ENCODE measurements around the gene SPDEF. TPM values are rescaled to one million over a fixed set of nuclear protein-coding genes. Genes with fewer than 3 reads are reported as not detected.

SPDEF gene
- total RNA-seq, 2 donors from 2014 or later, result 0.16 to 0.34 TPM

DNA sequence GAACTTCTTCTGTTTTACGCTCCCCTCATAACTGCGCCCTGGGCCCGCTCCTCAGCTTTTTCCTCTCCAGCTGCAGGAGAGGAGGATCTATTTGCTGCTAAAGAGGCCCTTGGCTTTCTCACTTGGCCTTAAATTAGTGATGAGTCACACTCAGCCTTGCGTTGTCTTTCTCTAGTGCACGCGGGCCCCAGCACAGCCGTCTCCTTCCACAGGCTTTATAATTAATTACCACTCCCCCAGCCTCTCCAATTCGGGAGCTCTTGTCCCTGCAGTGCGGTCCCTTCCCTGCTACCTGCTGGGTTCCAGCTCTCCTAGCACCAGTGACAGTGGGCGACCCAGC, 65.1 kb downstream of the SPDEF start:
- no peaks in the 10 kb centered on the region for H3K9me3 Mint-ChIP-seq
- H3K27ac Mint-ChIP-seq, result no peak overlapping the region
- ATAC-seq (replicated peaks in 1 of 2) (no peak), DNase-seq (no peak)
- H3K4me1 Mint-ChIP-seq (ENCODE audit: low read depth), result peaks cover 18% of the 10 kb centered on the region
- no peak overlapping the region for H3K4me3 Mint-ChIP-seq
- no peaks in the 10 kb centered on the region for H3K36me3 Mint-ChIP-seq (ENCODE audit: insufficient read depth in 2 of 2)
- H3K27me3 Mint-ChIP-seq (ENCODE audit: low read depth), result no peaks in the 10 kb centered on the region

DNA sequence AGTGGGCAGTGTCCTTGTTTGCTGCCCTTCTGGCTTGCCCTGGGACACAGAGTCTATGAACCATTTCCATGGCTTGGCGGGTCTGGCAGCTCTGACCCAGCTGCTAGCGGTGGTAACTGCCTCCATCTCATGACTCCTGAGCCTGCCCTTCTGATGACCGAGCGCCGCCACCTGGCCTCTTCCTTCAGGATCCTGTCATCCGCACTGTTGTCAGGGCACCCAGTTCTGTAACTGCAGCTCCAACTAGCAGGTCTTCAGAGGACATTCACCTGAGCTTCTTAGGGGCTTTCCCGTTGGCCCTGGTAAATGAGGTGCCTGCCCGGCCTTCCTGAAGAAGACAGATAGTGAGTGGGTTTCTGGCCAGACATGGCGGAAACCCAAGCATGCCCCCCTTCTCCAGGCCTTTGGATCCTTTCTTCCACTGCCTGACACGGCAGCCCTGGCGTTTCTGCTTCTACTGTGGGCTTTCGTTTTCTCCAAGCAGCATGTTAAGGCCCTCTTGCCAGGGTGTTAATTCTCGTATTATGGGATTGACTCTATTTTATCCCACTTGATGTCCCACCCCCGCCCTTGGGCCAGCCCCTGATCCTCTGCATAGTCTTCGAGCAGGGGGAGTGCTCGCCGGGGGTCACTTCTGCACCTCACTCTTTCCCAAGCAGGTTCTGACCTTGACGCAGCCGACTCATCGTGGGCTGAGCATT, 65.6 kb downstream of the SPDEF start:
- no peaks in the 10 kb centered on the region for H3K9me3 Mint-ChIP-seq
- H3K27ac Mint-ChIP-seq, result no peak overlapping the region
- no peak for DNase-seq
- H3K27me3 Mint-ChIP-seq (ENCODE audit: low read depth), result no peaks in the 10 kb centered on the region
- peaks cover 23% of the 10 kb centered on the region for H3K4me1 Mint-ChIP-seq (ENCODE audit: low read depth)
- H3K4me3 Mint-ChIP-seq, result no peak overlapping the region
- no peaks in the 10 kb centered on the region for H3K36me3 Mint-ChIP-seq (ENCODE audit: insufficient read depth in 2 of 2)
- ATAC-seq (replicated peaks in 1 of 2), result no peak

GRCh38 chr6:34489207-34489805, 66.8 kb downstream of the SPDEF start:
- no peaks in the 10 kb centered on the region for H3K27me3 Mint-ChIP-seq (ENCODE audit: low read depth)
- DNase-seq (no peak), ATAC-seq (replicated peaks in 1 of 2) (no peak)
- peaks cover 35% of the 10 kb centered on the region for H3K4me1 Mint-ChIP-seq (ENCODE audit: low read depth)
- no peaks in the 10 kb centered on the region for H3K9me3 Mint-ChIP-seq
- no peak overlapping the region for H3K4me3 Mint-ChIP-seq
- H3K36me3 Mint-ChIP-seq (ENCODE audit: insufficient read depth in 2 of 2), result no peaks in the 10 kb centered on the region
- no peak overlapping the region for H3K27ac Mint-ChIP-seq

Other genes with a start within 250 kb of the SPDEF start
- gene NUDT3, start 163.7 kb downstream of the SPDEF start, total RNA-seq, result 10 to 100 TPM; 11.1 to 13.7 TPM
- gene RPS10, start 130.3 kb downstream of the SPDEF start, total RNA-seq, result 1,000 to 10,000 TPM; 2,209 to 2,226 TPM
- under 1 TPM in 1 of 2 donors, not detected in 1; 0.29 TPM for gene PACSIN1, start 90.3 kb downstream of the SPDEF start, total RNA-seq
- gene ILRUN, start 140.4 kb upstream of the SPDEF start, total RNA-seq, result 10 to 100 TPM; 68.8 to 78.8 TPM
- gene SNRPC, start 201.2 kb upstream of the SPDEF start, total RNA-seq, result 100 to 1,000 TPM in 1 of 2 donors, 10 to 100 TPM in 1; 95.7 to 121 TPM
- 10 to 100 TPM; 22.1 to 25.3 TPM for gene BLTP3A, start 235.8 kb upstream of the SPDEF start, total RNA-seq